HG03060 (cell line): ENCODE data around the gene EIF4E.
"Not testable (repeated sequence)": the region's sequence is repeated elsewhere in the genome, so short reads cannot be mapped to it uniquely, and the experiment has no call there.

Source experiments
- ATAC-seq: cut with Tn5 transposase; IDR thresholded peaks from one replicate; pipeline ENCODE4 v1.9.1; 2021; ENCODE audit warnings: low read depth, moderate number of reproducible peaks; ENCODE audit not compliant: unreplicated experiment

The EIF4E gene

GRCh38 chr4:98887145-98887544, 41.8 kb downstream of the EIF4E start:
- no peak for ATAC-seq

GRCh38 chr4:98886382-98886781, 42.6 kb downstream of the EIF4E start:
- not testable (repeated sequence) for ATAC-seq

- not testable (repeated sequence) for ATAC-seq
Measured at GRCh38 chr4:98880884-98881283, 48.0 kb downstream of the EIF4E start.

- ATAC-seq: no peak
Measured at GRCh38 chr4:98879515-98879914, 49.4 kb downstream of the EIF4E start.

- ATAC-seq: no peak
Measured at GRCh38 chr4:98873059-98873458, 55.9 kb downstream of the EIF4E start.

GRCh38 chr4:98872120-98872906, 56.6 kb downstream of the EIF4E start:
- ATAC-seq: not testable (repeated sequence)

- no peak for ATAC-seq
Measured at GRCh38 chr4:98867648-98868047, 61.3 kb downstream of the EIF4E start.

GRCh38 chr4:98865059-98865458, 63.9 kb downstream of the EIF4E start:
- ATAC-seq: no peak

GRCh38 chr4:98864560-98864959, 64.4 kb downstream of the EIF4E start:
- ATAC-seq: no peak

GRCh38 chr4:98862371-98862770, 66.6 kb downstream of the EIF4E start:
- ATAC-seq: no peak

- no peak for ATAC-seq
Measured at GRCh38 chr4:98861100-98861884, 67.6 kb downstream of the EIF4E start.

GRCh38 chr4:98851806-98852205, 77.1 kb downstream of the EIF4E start:
- ATAC-seq: no peak

GRCh38 chr4:98850937-98851336, 78.0 kb downstream of the EIF4E start:
- ATAC-seq: no peak

GRCh38 chr4:98848448-98848847, 80.5 kb downstream of the EIF4E start:
- no peak for ATAC-seq

GRCh38 chr4:98845960-98846359, 83.0 kb downstream of the EIF4E start:
- no peak for ATAC-seq

- ATAC-seq: not testable (repeated sequence)
Measured at GRCh38 chr4:98842917-98843316, 86.0 kb downstream of the EIF4E start.

GRCh38 chr4:98838977-98839618, 89.8 kb downstream of the EIF4E start:
- no peak for ATAC-seq

GRCh38 chr4:98838531-98838930, 90.4 kb downstream of the EIF4E start:
- ATAC-seq: no peak

GRCh38 chr4:98833384-98833783, 95.5 kb downstream of the EIF4E start:
- ATAC-seq: no peak

GRCh38 chr4:98831036-98831435, 97.9 kb downstream of the EIF4E start:
- ATAC-seq: not testable (repeated sequence)
